Mucosa of rectum (tissue), 2 donors: ENCODE measurements around the gene STUM.

Experiments
- H3K27ac ChIP-seq, 2 donors: one replicate each; pipeline ENCODE4 v1.7.0; 2013; ENCODE audit warnings: inconsistent platforms in 2 of 2, low read depth in 2 of 2, low read length in 2 of 2
- H3K27me3 ChIP-seq, 2 donors: one replicate each; pipeline ENCODE4 v1.7.0; 2013; ENCODE audit warnings: low read length in 2 of 2; ENCODE audit not compliant: control insufficient read depth in 2 of 2, insufficient read depth in 2 of 2
- H3K36me3 ChIP-seq, 2 donors: one replicate each; pipeline ENCODE4 v1.7.0; 2013; ENCODE audit warnings: low read length in 2 of 2; ENCODE audit not compliant: control insufficient read depth in 2 of 2, insufficient read depth in 2 of 2
- H3K4me1 ChIP-seq, 2 donors: one replicate each; pipeline ENCODE4 v1.7.0; 2013; ENCODE audit warnings: low read length in 2 of 2, mild to moderate bottlenecking in 1 of 2; ENCODE audit not compliant: control insufficient read depth in 2 of 2, insufficient read depth in 2 of 2
- H3K4me3 ChIP-seq, 2 donors: one replicate each; pipeline ENCODE4 v1.7.0; 2013; ENCODE audit warnings: low read length in 2 of 2
- H3K9ac ChIP-seq, 2 donors: one replicate each; pipeline ENCODE4 v1.7.0; 2013; ENCODE audit warnings: low read length in 2 of 2, low read depth in 1 of 2, mild to moderate bottlenecking in 1 of 2
- H3K9me3 ChIP-seq, 2 donors: one replicate each; pipeline ENCODE4 v1.7.0; 2013; ENCODE audit warnings: low read length in 2 of 2; ENCODE audit not compliant: control insufficient read depth in 2 of 2
- donor health status: healthy.
- donor health status: Normal muscosa, but diverticular disease.

The STUM gene

GRCh38 chr1:226578946-226579578 lies 30.5 kb downstream of the STUM start:
- Histone ChIP-seq H3K4me3 (no peak overlapping the region), H3K27me3 (no peaks in the 10 kb centered on the region), H3K4me1 (no peaks in the 10 kb centered on the region), H3K9me3 (no peaks in the 10 kb centered on the region), H3K9ac (no peak overlapping the region), H3K27ac (no peak overlapping the region), H3K36me3 (no peaks in the 10 kb centered on the region)

GRCh38 chr1:226579781-226580323 lies 31.3 kb downstream of the STUM start:
- Histone ChIP-seq H3K9me3 (no peaks in the 10 kb centered on the region), H3K36me3 (no peaks in the 10 kb centered on the region), H3K4me3 (no peak overlapping the region), H3K4me1 (no peaks in the 10 kb centered on the region), H3K27ac (no peak overlapping the region), H3K27me3 (no peaks in the 10 kb centered on the region), H3K9ac (no peak overlapping the region)

GRCh38 chr1:226580625-226581270 lies 32.2 kb downstream of the STUM start:
- Histone ChIP-seq H3K9ac (no peak overlapping the region), H3K27ac (no peak overlapping the region), H3K4me1 (no peaks in the 10 kb centered on the region), H3K4me3 (no peak overlapping the region), H3K27me3 (no peaks in the 10 kb centered on the region), H3K9me3 (no peaks in the 10 kb centered on the region), H3K36me3 (no peaks in the 10 kb centered on the region)

GRCh38 chr1:226581650-226582330 lies 33.2 kb downstream of the STUM start:
- no peaks in the 10 kb centered on the region for H3K36me3 ChIP-seq
- no peaks in the 10 kb centered on the region for H3K4me1 ChIP-seq
- H3K9ac ChIP-seq = no peak overlapping the region
- H3K9me3 ChIP-seq = no peaks in the 10 kb centered on the region
- H3K27me3 ChIP-seq = no peaks in the 10 kb centered on the region
- H3K4me3 ChIP-seq = no peak overlapping the region
- H3K27ac ChIP-seq = no peak overlapping the region

GRCh38 chr1:226582966-226583365 lies 34.4 kb downstream of the STUM start:
- H3K36me3 ChIP-seq = no peaks in the 10 kb centered on the region
- H3K27ac ChIP-seq = no peak overlapping the region
- H3K4me3 ChIP-seq = no peak overlapping the region
- no peak overlapping the region for H3K9ac ChIP-seq
- H3K27me3 ChIP-seq = no peaks in the 10 kb centered on the region
- H3K9me3 ChIP-seq = no peaks in the 10 kb centered on the region
- no peaks in the 10 kb centered on the region for H3K4me1 ChIP-seq

GRCh38 chr1:226584164-226584563 lies 35.6 kb downstream of the STUM start:
- H3K4me3 ChIP-seq = no peak overlapping the region
- no peaks in the 10 kb centered on the region for H3K9me3 ChIP-seq
- no peak overlapping the region for H3K9ac ChIP-seq

GRCh38 chr1:226586116-226586515 lies 37.6 kb downstream of the STUM start:
- H3K36me3 ChIP-seq = no peaks in the 10 kb centered on the region
- no peak overlapping the region for H3K9ac ChIP-seq
- H3K4me3 ChIP-seq = no peak overlapping the region
- H3K4me1 ChIP-seq = no peaks in the 10 kb centered on the region
- H3K27me3 ChIP-seq = no peaks in the 10 kb centered on the region
- H3K27ac ChIP-seq = no peak overlapping the region
- no peaks in the 10 kb centered on the region for H3K9me3 ChIP-seq

More at GRCh38 chr1:226584164-226584563, 35.6 kb downstream of the STUM start:
- H3K36me3 ChIP-seq = no peaks in the 10 kb centered on the region
- H3K27ac ChIP-seq = no peak overlapping the region
- no peaks in the 10 kb centered on the region for H3K27me3 ChIP-seq
- no peaks in the 10 kb centered on the region for H3K4me1 ChIP-seq

GRCh38 chr1:226586650-226587422 lies 38.3 kb downstream of the STUM start:
- Histone ChIP-seq H3K27ac (no peak overlapping the region), H3K9me3 (no peaks in the 10 kb centered on the region), H3K4me1 (no peaks in the 10 kb centered on the region), H3K4me3 (no peak overlapping the region), H3K27me3 (no peaks in the 10 kb centered on the region), H3K36me3 (no peaks in the 10 kb centered on the region), H3K9ac (no peak overlapping the region)

GRCh38 chr1:226588484-226588883 lies 39.9 kb downstream of the STUM start:
- H3K27ac ChIP-seq = no peak overlapping the region

More at GRCh38 chr1:226588484-226588883, 39.9 kb downstream of the STUM start:
- Histone ChIP-seq H3K9ac (no peak overlapping the region), H3K27me3 (no peaks in the 10 kb centered on the region), H3K4me3 (no peak overlapping the region), H3K9me3 (no peaks in the 10 kb centered on the region), H3K4me1 (no peaks in the 10 kb centered on the region), H3K36me3 (no peaks in the 10 kb centered on the region)
